GM18873 (cell line): ENCODE measurements around the gene LRP11.
"Not testable (repeated sequence)": the region's sequence is repeated elsewhere in the genome, so short reads cannot be mapped to it uniquely, and the experiment has no call there.

ENCODE experiments used
- ATAC-seq: cut with Tn5 transposase; IDR thresholded peaks from one replicate; pipeline ENCODE4 v1.9.1; 2021; ENCODE audit warnings: mild to moderate bottlenecking, moderate library complexity, moderate number of reproducible peaks; ENCODE audit not compliant: unreplicated experiment, low FRiP score

LRP11 gene

GRCh38 chr6:149872233-149872632, 8.1 kb upstream of the LRP11 start:
- ATAC-seq, result no peak

- ATAC-seq, result no peak
These were observed 7.0 kb upstream of the LRP11 start for GRCh38 chr6:149871182-149871581.

- no peak for ATAC-seq
These were observed 5.2 kb upstream of the LRP11 start for GRCh38 chr6:149869275-149869892.

- no peak for ATAC-seq
These were observed 3.9 kb upstream of the LRP11 start for GRCh38 chr6:149867876-149868640.

DNA sequence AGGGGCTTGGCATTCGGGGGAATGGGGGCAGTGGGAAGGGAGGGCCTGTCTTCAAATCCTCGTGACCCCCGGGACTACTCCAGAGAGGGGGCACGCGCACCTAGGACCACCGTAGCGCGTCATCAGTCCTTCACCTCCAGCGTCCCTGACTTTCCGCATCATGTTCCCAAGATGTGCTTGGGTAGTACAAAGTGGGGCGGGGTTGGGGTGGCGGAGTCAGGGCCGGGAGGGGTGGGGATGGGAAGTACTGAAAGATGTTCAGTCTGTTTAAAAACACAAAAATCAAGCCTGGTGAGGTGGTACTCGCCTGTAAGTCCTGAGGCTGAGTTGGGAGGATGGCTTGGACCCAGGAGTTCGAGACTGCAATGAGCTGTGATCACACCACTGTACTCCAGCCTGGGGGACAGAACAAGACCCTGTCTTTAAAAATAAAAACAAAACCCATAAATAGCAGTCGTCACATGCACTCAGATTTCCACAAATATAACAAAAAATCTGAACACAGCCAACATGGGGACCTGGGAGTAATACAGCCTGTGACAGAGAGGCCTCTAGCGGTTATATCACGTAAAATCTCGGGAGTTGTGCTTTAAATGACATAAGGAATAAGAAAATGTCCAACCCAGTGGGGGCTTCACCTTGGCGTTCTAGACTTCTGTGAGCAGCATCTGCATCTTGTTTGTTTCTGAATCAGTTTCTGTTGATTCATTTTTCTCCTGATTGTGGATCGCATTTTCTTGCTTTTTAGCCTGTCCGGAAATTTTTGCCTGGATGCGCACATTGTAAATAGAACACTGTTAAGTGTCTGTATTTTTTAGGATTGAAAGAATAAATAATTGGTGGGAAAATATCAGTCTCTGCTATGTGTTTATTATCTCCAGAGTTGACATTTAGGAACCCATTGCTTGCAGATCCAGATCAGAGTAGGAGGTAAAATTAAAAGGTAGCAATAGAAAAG, 698 bp upstream of the LRP11 start:
- no peak for ATAC-seq

DNA sequence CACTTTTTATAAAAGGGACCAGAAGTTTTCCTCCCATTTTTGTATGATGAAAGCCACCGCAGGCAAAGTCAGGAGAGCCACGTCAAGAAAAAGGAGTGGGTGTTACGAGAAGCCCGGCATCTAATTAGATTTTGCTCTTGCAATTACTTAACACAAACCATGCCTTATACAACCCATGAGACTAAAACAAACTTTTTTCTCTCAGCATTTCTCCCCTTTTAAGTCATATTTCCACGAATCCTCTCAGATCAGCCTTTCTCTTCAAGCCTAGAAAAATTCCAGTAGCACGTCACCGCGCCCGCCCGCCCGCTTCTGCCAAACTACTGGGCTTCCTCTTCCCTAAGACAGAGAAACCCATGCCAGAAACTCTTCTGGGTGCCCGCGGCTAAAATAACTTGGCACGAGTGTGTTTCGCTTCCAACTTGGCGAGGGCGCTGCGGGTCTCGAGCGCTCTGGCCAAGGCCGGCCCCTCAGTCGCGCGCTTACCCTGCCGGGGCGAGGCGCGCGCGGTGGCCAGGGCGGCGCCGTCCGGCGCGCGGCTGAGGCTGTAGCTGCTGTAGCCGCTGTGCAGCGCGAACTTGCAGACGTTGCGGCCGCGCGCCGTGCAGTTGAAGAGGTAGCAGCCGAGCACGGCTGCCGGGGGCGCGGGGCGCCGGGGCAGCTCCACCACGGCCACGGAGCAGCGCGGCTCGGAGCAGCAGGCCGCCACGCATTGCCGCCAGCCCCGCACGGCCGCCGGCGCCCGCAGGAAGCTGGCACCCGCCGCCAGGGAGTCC, 1.0 kb downstream of the LRP11 start:
- no peak for ATAC-seq

DNA sequence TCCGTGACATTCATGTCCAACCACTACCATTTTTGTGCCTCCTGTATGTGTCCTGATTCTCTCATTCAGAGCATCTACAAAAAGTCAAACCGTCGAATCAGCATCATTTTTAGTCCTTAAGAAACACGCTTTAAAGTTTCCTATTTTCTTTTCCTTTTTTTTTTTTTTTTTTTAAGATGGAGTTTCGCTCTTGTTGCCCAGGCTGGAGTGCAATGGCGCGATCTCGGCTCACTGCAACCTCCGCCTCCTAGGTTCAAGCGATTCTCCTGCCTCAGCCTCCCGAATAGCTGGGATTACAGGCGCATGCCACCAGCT, 1.8 kb downstream of the LRP11 start:
- ATAC-seq, result not testable (repeated sequence)

- ATAC-seq, result no peak
These were observed 2.3 kb downstream of the LRP11 start for GRCh38 chr6:149861603-149862423.

DNA sequence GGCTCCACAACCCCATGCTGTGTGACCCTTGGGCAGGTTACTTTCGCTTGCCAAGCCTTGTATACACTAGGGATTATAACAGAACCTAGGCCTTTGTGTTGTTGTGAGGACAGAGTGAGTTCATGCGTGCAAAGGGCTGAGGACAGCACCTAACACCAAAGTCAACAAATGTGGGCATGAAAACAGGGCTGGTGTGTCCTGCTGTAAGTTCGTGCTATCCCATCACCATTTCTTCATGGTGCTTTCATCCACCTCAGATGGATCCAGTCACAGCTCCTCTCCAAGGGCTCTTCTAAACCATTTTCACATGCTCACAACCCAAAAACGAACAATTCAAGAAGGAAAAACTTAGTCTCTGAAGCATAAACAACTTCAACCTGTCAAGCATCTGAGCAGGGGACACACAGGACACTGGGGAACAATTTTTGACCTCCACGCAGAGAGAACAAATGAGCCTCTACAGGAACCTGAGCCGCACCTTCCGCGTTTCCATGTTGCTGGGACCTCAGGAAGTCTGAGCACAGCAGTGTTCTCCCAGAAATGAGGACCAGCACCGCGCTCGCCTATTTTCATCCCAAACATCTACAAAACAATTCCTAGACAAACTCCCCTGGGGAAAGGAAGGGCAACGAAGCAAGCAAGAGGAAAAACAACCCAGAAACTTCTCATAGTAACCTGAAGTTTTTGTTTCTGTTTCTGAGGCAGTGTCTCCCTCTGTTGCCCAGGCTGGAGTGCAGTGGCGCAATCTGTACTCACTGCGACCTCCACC, 3.1 kb downstream of the LRP11 start:
- no peak for ATAC-seq

DNA sequence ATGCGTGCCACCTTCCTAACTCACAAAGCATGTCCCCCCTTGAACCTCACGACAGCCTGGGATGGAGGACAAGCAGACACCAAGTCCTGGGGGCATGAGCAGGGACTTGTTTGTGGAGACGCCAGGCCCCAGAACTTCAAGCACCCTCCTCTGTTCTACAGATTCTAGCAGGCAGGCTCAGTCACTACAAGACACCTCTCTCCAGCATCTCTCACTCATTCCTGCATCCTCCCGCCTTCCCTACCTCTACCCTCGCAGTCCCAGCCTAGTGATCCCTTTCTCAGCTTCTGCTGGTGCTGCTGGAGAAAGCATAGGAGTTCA, 3.7 kb downstream of the LRP11 start:
- no peak for ATAC-seq

DNA sequence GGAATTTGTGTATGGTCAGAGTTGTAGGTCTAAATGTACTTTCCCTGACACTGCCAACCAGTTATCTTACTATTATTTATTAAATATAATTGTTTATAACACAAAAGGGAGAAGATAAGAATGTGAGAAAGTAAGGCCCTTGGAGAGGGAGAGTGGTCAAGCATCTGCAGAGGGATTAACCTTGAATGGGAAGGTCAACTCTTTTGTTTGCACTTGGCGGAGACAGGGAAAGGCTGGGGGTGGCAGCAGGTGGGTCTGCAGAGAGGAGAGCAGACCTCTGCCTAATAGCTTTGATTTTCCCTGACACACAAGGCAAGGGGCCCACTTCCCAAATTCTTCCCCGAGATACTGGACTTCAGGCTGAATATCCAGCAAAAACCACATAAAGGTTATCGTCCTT, 4.2 kb downstream of the LRP11 start:
- no peak for ATAC-seq

GRCh38 chr6:149859368-149859767, 4.8 kb downstream of the LRP11 start:
- ATAC-seq, result no peak

DNA sequence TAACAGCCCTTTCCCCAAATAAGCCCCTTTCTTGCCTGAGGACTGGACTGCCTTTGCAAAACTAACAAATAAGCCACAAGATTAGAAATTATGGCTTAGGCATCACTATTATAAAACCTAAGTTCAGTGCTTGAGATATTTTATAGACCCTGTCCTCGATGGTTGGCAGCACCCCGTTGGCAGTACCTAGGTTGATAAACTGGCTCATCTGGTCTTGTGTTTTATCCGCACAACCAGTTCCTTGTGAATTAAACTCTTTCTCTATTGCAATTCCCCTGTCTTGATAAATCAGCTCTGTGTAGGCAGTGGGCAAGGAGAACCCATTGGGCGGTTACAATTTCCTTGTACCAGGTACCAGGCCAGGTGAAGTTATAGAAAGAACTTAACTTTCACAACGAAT, 6.6 kb downstream of the LRP11 start:
- no peak for ATAC-seq

DNA sequence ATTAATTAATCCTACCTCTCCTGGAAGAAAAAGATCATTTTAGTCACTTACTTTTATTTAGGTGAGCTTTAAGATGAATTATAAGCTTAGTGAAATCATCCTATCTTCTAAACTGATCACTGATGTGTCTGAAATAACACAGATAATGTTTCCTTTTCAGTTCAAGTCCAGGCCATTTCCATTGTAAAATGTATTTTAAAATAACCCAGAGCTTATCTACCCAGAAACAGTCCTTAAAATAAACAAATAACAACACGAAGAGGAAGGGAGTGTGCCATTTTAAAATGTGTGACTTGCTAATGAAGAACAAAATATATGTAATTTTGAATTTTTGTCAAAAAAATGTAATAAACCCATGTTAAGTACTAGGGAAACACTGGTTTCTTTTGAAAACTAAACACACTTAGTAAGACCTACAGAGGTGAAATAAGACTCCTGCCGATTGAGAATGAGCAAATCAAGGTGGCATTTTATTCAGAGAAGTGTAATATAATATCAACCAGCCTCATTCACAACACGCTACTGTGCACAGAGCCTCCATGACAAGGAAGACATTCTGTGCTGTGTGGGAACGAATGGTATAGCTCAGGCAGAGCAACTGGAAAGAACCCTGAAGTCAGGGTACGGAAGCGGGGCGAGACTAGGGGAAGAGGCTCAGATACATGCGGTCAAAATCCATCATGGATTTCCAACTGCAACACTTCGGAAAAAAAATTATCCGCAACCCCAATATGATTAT, 7.7 kb downstream of the LRP11 start:
- no peak for ATAC-seq

DNA sequence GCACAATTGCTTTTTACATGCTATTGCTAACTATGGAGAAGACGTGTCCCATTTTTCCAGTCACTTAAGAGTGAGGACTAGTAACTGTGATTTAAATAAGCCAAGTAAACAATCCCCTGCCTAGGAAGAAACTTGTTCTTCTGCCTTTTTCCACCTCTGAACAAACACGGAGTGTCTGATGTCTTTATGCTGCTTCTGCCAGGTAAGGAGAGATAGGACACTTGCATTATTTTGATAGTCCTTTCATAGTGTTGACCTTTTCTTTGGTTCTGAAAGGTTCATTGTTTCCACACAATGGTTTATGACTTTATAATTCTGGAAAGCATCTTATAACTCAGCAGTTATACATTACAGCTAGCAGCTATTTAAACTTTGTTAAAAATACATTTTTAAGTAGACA, 8.4 kb downstream of the LRP11 start:
- no peak for ATAC-seq

DNA sequence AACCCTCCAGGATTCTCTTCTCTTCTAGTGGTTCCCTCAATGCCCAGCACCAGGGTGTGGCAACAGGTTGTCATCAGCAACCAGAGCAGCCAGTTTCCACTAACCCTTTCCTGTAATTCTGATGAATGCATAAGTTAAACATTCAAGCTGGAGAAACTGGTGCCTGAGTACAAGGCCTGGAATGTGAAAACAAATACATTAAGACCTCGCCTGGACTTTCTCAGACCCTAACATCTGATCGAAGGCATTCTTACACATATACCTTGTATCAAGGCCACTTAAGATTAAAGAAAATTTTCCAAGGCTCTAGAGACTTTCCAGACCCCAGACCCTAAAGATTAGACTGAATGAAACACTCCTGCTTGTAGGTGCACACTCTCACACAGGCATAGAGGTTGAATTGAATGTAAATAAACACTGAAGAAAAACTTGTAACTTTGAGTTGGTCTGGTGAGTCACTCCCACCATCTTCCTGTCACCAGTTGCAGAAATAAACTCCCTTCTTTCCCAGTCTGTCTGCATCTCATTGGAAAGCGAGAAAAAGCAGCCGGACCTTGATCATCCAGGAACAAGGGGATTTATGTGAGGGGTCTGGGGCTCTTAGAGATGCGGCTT, 9.0 kb downstream of the LRP11 start:
- ATAC-seq, result no peak

GRCh38 chr6:149854532-149854931, 9.6 kb downstream of the LRP11 start:
- no peak for ATAC-seq

DNA sequence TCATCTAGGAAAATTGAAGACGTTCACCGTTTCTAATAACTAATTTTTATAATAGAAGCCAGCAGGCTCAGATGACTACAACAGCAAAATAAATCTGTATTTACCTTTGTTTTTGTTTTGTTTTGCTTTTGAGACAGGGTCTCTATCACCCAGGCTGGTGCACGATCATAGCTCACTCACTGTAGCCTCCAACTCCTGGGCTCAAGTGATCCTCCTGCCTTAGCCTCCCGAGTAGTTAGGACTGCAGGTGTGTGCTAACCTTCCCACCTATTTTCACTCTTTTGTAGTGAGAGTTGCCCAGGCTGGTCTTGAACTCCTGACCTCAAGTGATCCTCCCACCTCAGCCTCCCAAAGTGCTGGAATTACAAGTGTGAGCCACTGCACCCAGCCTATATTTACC, 10.1 kb downstream of the LRP11 start:
- ATAC-seq, result not testable (repeated sequence)
